Measurements from ENCODE around the gene ISL2. TPM values are rescaled to one million over a fixed set of nuclear protein-coding genes. Genes with fewer than 3 reads are reported as not detected.

Gene ISL2
- total and polyA plus RNA-seq, 9 of the 15 experiments (the other 6 are each of a cell fraction or from before 2014, with no cell fraction given) = 0.15 to 23.7 (median 4.0) TPM

DNA sequence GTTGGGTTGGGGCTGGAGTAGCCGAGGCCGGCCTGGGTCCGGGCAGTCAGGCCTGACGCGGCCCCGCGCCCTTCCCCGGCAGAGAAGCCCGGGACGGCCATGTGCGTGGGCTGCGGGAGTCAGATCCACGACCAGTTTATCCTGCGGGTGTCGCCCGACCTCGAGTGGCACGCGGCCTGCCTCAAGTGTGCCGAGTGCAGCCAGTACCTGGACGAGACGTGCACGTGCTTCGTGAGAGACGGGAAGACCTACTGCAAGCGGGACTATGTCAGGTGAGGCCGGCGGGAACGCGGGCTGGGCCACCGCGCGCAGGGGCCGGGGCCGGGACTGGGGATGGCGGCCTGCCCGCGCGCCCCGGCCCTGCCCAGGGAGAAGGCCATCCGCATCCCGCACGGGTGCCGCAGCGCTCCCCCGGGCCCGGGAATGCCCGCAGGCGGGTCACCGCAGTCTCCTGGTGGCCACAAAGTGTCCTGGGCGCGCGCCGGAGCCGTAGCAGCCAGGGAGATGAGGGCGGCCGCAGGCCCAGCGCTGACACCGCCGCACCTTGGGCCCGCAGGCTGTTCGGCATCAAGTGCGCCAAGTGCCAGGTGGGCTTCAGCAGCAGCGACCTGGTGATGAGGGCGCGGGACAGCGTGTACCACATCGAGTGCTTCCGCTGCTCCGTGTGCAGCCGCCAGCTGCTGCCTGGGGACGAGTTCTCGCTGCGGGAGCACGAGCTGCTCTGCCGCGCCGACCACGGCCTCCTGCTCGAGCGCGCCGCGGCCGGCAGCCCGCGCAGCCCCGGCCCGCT, 1.3 kb downstream of the ISL2 start (continued):
- TF ChIP-seq, protein P1, sequence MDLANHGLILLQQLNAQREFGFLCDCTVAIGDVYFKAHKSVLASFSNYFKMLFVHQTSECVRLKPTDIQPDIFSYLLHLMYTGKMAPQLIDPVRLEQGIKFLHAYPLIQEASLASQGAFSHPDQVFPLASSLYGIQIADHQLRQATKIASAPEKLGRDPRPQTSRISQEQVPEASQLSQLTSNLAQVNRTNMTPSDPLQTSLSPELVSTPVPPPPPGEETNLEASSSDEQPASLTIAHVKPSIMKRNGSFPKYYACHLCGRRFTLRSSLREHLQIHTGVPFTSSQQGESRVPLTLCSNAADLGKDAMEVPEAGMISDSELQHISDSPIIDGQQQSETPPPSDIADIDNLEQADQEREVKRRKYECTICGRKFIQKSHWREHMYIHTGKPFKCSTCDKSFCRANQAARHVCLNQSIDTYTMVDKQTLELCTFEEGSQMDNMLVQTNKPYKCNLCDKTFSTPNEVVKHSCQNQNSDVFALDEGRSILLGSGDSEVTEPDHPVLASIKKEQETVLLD (IDR thresholded peaks at IDR 0.05) = no peak
- TF ChIP-seq STAT5B (CRISPR knock-in tag; IDR thresholded peaks at IDR 0.05) (no peak), ZNF445 (CRISPR knock-in tag; IDR thresholded peaks at IDR 0.05; ENCODE audit: low read depth) (no peak), SRSF7 (optimal IDR thresholded peaks at IDR 0.05; ENCODE audit: low read depth, low read length) (no peak), KAT7 (CRISPR knock-in tag; IDR thresholded peaks at IDR 0.05; ENCODE audit: borderline replicate concordance) (peak; percentile 94), ZBTB8A (IDR thresholded peaks at IDR 0.05; ENCODE audit: partially characterized antibody) (no peak), TRIM28 (IDR thresholded peaks at IDR 0.05) (no peak), ZNF79 (CRISPR knock-in tag; IDR thresholded peaks at IDR 0.05; ENCODE audit: low read depth) (no peak), XRCC4 (IDR thresholded peaks at IDR 0.05; ENCODE audit: extremely low read depth, insufficient read depth, insufficient read length) (no peak), NR2C1 (IDR thresholded peaks at IDR 0.05) (no peak), NR2C1 (tag; IDR thresholded peaks at IDR 0.05) (no peak), BHLHE40 (IDR thresholded peaks at IDR 0.05; ENCODE audit: low read length) (peak; percentile 82), NBN (IDR thresholded peaks at IDR 0.05; ENCODE audit: low read depth) (no peak), TRIM24 (IDR thresholded peaks at IDR 0.05) (no peak), KLF10 (CRISPR knock-in tag; IDR thresholded peaks at IDR 0.05) (no peak), MEF2A (IDR thresholded peaks at IDR 0.05; ENCODE audit: control insufficient read depth, low read depth, low read length) (no peak), PHF21A (IDR thresholded peaks at IDR 0.05; ENCODE audit: borderline replicate concordance, low read depth) (no peak), ZBTB17 (CRISPR knock-in tag; IDR thresholded peaks at IDR 0.05) (no peak), SREBF1 (IDR thresholded peaks at IDR 0.05; ENCODE audit: borderline replicate concordance, low read depth, low read length) (no peak), TAF1 (IDR thresholded peaks at IDR 0.05; ENCODE audit: control insufficient read depth, extremely low read depth, insufficient read depth, low read length, severe bottlenecking) (no peak), MYNN (IDR thresholded peaks at IDR 0.05) (no peak), MYNN (CRISPR knock-in tag; IDR thresholded peaks at IDR 0.05) (no peak), KDM4B (IDR thresholded peaks at IDR 0.05; ENCODE audit: borderline replicate concordance in 2 of 2, low read depth in 1 of 2) (no peak)
- TF ChIP-seq, protein P2, sequence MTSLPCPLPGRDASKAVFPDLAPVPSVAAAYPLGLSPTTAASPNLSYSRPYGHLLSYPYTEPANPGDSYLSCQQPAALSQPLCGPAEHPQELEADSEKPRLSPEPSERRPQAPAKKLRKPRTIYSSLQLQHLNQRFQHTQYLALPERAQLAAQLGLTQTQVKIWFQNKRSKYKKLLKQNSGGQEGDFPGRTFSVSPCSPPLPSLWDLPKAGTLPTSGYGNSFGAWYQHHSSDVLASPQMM (CRISPR knock-in tag; IDR thresholded peaks at IDR 0.05) = no peak
- TF ChIP-seq, protein P3, sequence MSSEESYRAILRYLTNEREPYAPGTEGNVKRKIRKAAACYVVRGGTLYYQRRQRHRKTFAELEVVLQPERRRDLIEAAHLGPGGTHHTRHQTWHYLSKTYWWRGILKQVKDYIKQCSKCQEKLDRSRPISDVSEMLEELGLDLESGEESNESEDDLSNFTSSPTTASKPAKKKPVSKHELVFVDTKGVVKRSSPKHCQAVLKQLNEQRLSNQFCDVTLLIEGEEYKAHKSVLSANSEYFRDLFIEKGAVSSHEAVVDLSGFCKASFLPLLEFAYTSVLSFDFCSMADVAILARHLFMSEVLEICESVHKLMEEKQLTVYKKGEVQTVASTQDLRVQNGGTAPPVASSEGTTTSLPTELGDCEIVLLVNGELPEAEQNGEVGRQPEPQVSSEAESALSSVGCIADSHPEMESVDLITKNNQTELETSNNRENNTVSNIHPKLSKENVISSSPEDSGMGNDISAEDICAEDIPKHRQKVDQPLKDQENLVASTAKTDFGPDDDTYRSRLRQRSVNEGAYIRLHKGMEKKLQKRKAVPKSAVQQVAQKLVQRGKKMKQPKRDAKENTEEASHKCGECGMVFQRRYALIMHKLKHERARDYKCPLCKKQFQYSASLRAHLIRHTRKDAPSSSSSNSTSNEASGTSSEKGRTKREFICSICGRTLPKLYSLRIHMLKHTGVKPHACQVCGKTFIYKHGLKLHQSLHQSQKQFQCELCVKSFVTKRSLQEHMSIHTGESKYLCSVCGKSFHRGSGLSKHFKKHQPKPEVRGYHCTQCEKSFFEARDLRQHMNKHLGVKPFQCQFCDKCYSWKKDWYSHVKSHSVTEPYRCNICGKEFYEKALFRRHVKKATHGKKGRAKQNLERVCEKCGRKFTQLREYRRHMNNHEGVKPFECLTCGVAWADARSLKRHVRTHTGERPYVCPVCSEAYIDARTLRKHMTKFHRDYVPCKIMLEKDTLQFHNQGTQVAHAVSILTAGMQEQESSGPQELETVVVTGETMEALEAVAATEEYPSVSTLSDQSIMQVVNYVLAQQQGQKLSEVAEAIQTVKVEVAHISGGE (CRISPR knock-in tag; IDR thresholded peaks at IDR 0.05) = no peak
